ENCODE results near the gene TYROBP.
"Not testable (repeated sequence)": the region's sequence is repeated elsewhere in the genome, so short reads cannot be mapped to it uniquely, and the experiment has no call there.

The TYROBP gene

GRCh38 chr19:35932291-35932936 lies 24.3 kb upstream of the TYROBP start:
- no peak for DNase-seq (ENCODE audit: low read depth in 2 of 2, low spot score in 1 of 2)

GRCh38 chr19:35931874-35932202 lies 23.7 kb upstream of the TYROBP start:
- DNase-seq (ENCODE audit: low read depth in 2 of 2, low spot score in 1 of 2): no peak

- peak; percentile 96 to 99 for DNase-seq (ENCODE audit: low read depth in 2 of 2, low spot score in 1 of 2)
Observed at GRCh38 chr19:35931161-35931873, 23.2 kb upstream of the TYROBP start.

- no peak for DNase-seq (ENCODE audit: low read depth in 2 of 2, low spot score in 1 of 2)
Observed at GRCh38 chr19:35929876-35930275, 21.8 kb upstream of the TYROBP start.

GRCh38 chr19:35928507-35928906 lies 20.4 kb upstream of the TYROBP start:
- DNase-seq (ENCODE audit: low read depth in 2 of 2, low spot score in 1 of 2): no peak

GRCh38 chr19:35925501-35925900 lies 17.4 kb upstream of the TYROBP start:
- no peak for DNase-seq (ENCODE audit: low read depth in 2 of 2, low spot score in 1 of 2)

GRCh38 chr19:35921012-35921411 lies 12.9 kb upstream of the TYROBP start:
- no peak for DNase-seq (ENCODE audit: low read depth in 2 of 2, low spot score in 1 of 2)

- no peak for DNase-seq (ENCODE audit: low read depth in 2 of 2, low spot score in 1 of 2)
Observed at GRCh38 chr19:35919306-35919705, 11.2 kb upstream of the TYROBP start.

GRCh38 chr19:35915443-35915842 lies 7.3 kb upstream of the TYROBP start:
- DNase-seq (ENCODE audit: low read depth in 2 of 2, low spot score in 1 of 2): no peak

GRCh38 chr19:35913589-35913988 lies 5.5 kb upstream of the TYROBP start:
- no peak for DNase-seq (ENCODE audit: low read depth in 2 of 2, low spot score in 1 of 2)

GRCh38 chr19:35911790-35912189 lies 3.7 kb upstream of the TYROBP start:
- DNase-seq (ENCODE audit: low read depth in 2 of 2, low spot score in 1 of 2): no peak

GRCh38 chr19:35911173-35911572 lies 3.1 kb upstream of the TYROBP start:
- DNase-seq (ENCODE audit: low read depth in 2 of 2, low spot score in 1 of 2): no peak

GRCh38 chr19:35910355-35910754 lies 2.3 kb upstream of the TYROBP start:
- DNase-seq (ENCODE audit: low read depth in 2 of 2, low spot score in 1 of 2): not testable (repeated sequence)

- DNase-seq (ENCODE audit: low read depth in 2 of 2, low spot score in 1 of 2): no peak
Observed at GRCh38 chr19:35909684-35910035, 1.6 kb upstream of the TYROBP start.

GRCh38 chr19:35908973-35909683 lies 1.0 kb upstream of the TYROBP start:
- no peak for DNase-seq (ENCODE audit: low read depth in 2 of 2, low spot score in 1 of 2)

GRCh38 chr19:35907377-35907745 lies 734 bp downstream of the TYROBP start:
- DNase-seq (ENCODE audit: low read depth in 2 of 2, low spot score in 1 of 2): no peak

GRCh38 chr19:35905178-35905727 lies 2.8 kb downstream of the TYROBP start:
- no peak for DNase-seq (ENCODE audit: low read depth in 2 of 2, low spot score in 1 of 2)

- DNase-seq (ENCODE audit: low read depth in 2 of 2, low spot score in 1 of 2): no peak
Observed at GRCh38 chr19:35904311-35905068, 3.6 kb downstream of the TYROBP start.

GRCh38 chr19:35903550-35904179 lies 4.4 kb downstream of the TYROBP start:
- peak; percentile 80 to 89 for DNase-seq (ENCODE audit: low read depth in 2 of 2, low spot score in 1 of 2)

- no peak for DNase-seq (ENCODE audit: low read depth in 2 of 2, low spot score in 1 of 2)
Observed at GRCh38 chr19:35902870-35903475, 5.1 kb downstream of the TYROBP start.
